SK-N-MC (cell line): ENCODE data around the gene SWT1.
"Not testable (repeated sequence)": the region's sequence is repeated elsewhere in the genome, so short reads cannot be mapped to it uniquely, and the experiment has no call there.

Experiments
- EZH2 ChIP-seq: fragments of 200-600 bp; sonication (generic); IDR thresholded peaks from one replicate; pipeline ENCODE4 v1.6.1; 2017; ENCODE audit warnings: antibody characterized with exemption
- FOXP2 ChIP-seq: optimal IDR thresholded peaks from 2 replicates; pipeline ENCODE3; 2011; ENCODE audit warnings: mild to moderate bottlenecking, moderate library complexity; ENCODE audit not compliant: insufficient read depth; ENCODE audit errors: extremely low read length, control extremely low read depth
- POLR2AphosphoS5 ChIP-seq: IDR thresholded peaks from 2 replicates; pipeline ENCODE4 v1.6.1; 2012; ENCODE audit warnings: mild to moderate bottlenecking, low read depth, low read length, borderline replicate concordance

- not testable (repeated sequence) for TF ChIP-seq POLR2AphosphoS5, EZH2, FOXP2
Observed at GRCh38 chr1:185321104-185321503, 164.1 kb downstream of the SWT1 start.
